C4-2B (cell line): Measurements from ENCODE around the gene LIPM.

Experiments used
- ZFX ChIP-seq: fragments of 450-650 bp; IDR thresholded peaks from 2 replicates; pipeline ENCODE4 v1.6.1; 2017
- TF ChIP-seq, protein P1 (sequence below): fragments of 450-650 bp; conservative IDR thresholded peaks from 2 replicates; pipeline ENCODE4 v1.5.1; 2017; ENCODE audit warnings: mild to moderate bottlenecking

DNA sequence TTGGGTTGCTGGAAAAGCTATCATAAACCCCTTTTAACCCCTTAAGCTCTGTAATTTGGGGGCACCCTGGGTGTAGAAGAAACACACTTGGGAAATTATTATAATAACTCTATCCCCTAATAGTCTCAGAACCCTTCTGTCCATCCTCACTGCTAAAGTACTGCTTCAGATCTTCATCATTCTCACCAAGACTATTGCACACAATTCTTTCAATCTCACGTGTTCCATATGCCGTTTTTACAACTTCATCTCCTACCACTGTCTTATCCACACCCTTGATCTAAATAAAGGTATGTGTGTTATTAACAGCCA is 33.3 kb downstream of the LIPM start:
- no peak for TF ChIP-seq ZFX
- TF ChIP-seq, protein P1, sequence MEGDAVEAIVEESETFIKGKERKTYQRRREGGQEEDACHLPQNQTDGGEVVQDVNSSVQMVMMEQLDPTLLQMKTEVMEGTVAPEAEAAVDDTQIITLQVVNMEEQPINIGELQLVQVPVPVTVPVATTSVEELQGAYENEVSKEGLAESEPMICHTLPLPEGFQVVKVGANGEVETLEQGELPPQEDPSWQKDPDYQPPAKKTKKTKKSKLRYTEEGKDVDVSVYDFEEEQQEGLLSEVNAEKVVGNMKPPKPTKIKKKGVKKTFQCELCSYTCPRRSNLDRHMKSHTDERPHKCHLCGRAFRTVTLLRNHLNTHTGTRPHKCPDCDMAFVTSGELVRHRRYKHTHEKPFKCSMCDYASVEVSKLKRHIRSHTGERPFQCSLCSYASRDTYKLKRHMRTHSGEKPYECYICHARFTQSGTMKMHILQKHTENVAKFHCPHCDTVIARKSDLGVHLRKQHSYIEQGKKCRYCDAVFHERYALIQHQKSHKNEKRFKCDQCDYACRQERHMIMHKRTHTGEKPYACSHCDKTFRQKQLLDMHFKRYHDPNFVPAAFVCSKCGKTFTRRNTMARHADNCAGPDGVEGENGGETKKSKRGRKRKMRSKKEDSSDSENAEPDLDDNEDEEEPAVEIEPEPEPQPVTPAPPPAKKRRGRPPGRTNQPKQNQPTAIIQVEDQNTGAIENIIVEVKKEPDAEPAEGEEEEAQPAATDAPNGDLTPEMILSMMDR, result peak; percentile 46
